ENCODE results near the gene CHP2. TPM values are rescaled to one million over a fixed set of nuclear protein-coding genes. Genes with fewer than 3 reads are reported as not detected.
A peak's percentile ranks its signal among the peaks of the same experiment; 100 is the strongest.

The CHP2 gene
- total RNA-seq: 1 to 10 TPM; 2.4 to 5.7 TPM
- polyA plus RNA-seq (ENCODE audit: insufficient read depth, low read depth, low replicate concordance): 8.0 TPM
- long read RNA-seq, donor 1, partial matches to known transcripts: 0 of 1 reads
- long read RNA-seq, donor 1, other reads (novel, unspliced or antisense): 0 of 1 reads
- long read RNA-seq, donor 2: 0 reads

- DNase-seq: peak; percentile 26
- no peaks in the 10 kb centered on the region for H3K36me3 ChIP-seq (ENCODE audit: low read depth, missing control alignments)
- peaks cover 8% of the 10 kb centered on the region for H3K4me1 ChIP-seq
- intact Hi-C loops (cut with DNase I; ENCODE audit: low total_unique reads): no loop called here
- no peak for TF ChIP-seq POLR2A (IDR thresholded peaks at IDR 0.05)
- TF ChIP-seq CTCF (IDR thresholded peaks at IDR 0.05): no peak
- no peak within 1 kb of the TSS for H3K27ac ChIP-seq
- no peaks in the 10 kb centered on the region for H3K9me3 ChIP-seq
- peak within 1 kb of the TSS; percentile 12 to 29 for H3K4me3 ChIP-seq
- WGBS, 2 donors: 5 to 6% methylated on average over 15 to 80 of the region's 80 CpGs
- no peaks in the 10 kb centered on the region for H3K27me3 ChIP-seq
These were observed at the start of gene CHP2 for GRCh38 chr16:23754594-23755483. Gene CHP2, plus strand, starts transcription at chr16:23755026. Its CDS starts 24 bp downstream, at chr16:23755050.

GRCh38 chr16:23705517-23705902 is 49.3 kb upstream of the CHP2 start:
- TF ChIP-seq CTCF (IDR thresholded peaks at IDR 0.05) (no peak), POLR2A (IDR thresholded peaks at IDR 0.05) (no peak)
- 85 to 92% methylated on average over 2 of the region's 2 CpGs for WGBS, 2 donors
- H3K36me3 ChIP-seq (ENCODE audit: low read depth, missing control alignments): no peaks in the 10 kb centered on the region
- no peak overlapping the region for H3K27ac ChIP-seq
- H3K27me3 ChIP-seq: no peaks in the 10 kb centered on the region
- H3K9me3 ChIP-seq: no peaks in the 10 kb centered on the region
- H3K4me3 ChIP-seq: no peak overlapping the region
- DNase-seq: no peak
- H3K4me1 ChIP-seq: no peaks in the 10 kb centered on the region
- intact Hi-C loops (cut with DNase I; ENCODE audit: low total_unique reads): no loop called here

- intact Hi-C loops (cut with DNase I; ENCODE audit: low total_unique reads): no loop called here
- 91% methylated on average over 4 of the region's 4 CpGs; no CpG with 5 or more reads in 1 of the 2 donors for WGBS, 2 donors
- DNase-seq: no peak
These were observed 48.4 kb upstream of the CHP2 start for GRCh38 chr16:23706439-23706838.

GRCh38 chr16:23709536-23709935 is 45.3 kb upstream of the CHP2 start:
- TF ChIP-seq POLR2A (IDR thresholded peaks at IDR 0.05): no peak
- no peak for TF ChIP-seq CTCF (IDR thresholded peaks at IDR 0.05)
- Histone ChIP-seq H3K27ac (no peak overlapping the region), H3K4me3 (no peak overlapping the region), H3K4me1 (no peaks in the 10 kb centered on the region), H3K9me3 (no peaks in the 10 kb centered on the region), H3K36me3 (ENCODE audit: low read depth, missing control alignments) (no peaks in the 10 kb centered on the region), H3K27me3 (no peaks in the 10 kb centered on the region)
- intact Hi-C loops (cut with DNase I; ENCODE audit: low total_unique reads): no loop called here
- DNase-seq: no peak

More at GRCh38 chr16:23706439-23706838, 48.4 kb upstream of the CHP2 start:
- no peaks in the 10 kb centered on the region for H3K9me3 ChIP-seq
- H3K27ac ChIP-seq: no peak overlapping the region
- no peak for TF ChIP-seq CTCF (IDR thresholded peaks at IDR 0.05)
- no peak for TF ChIP-seq POLR2A (IDR thresholded peaks at IDR 0.05)
- H3K36me3 ChIP-seq (ENCODE audit: low read depth, missing control alignments): no peaks in the 10 kb centered on the region
- no peaks in the 10 kb centered on the region for H3K27me3 ChIP-seq
- no peak overlapping the region for H3K4me3 ChIP-seq
- H3K4me1 ChIP-seq: no peaks in the 10 kb centered on the region

Measured in testis (tissue), 5 donors.